ENCODE data around the gene CEP19. TPM values are rescaled to one million over a fixed set of nuclear protein-coding genes. Genes with fewer than 3 reads are reported as not detected.
A peak's percentile ranks its signal among the peaks of the same experiment; 100 is the strongest.
"Not testable (repeated sequence)": the region's sequence is repeated elsewhere in the genome, so short reads cannot be mapped to it uniquely, and the experiment has no call there.

CEP19 gene
- total and polyA plus RNA-seq, 5 donors, result 1.3 to 2.4 (median 1.6) TPM

- H3K27ac ChIP-seq (ENCODE audit: low read length), result peak within 1 kb of the TSS; percentile 82
- H3K9me3 ChIP-seq (ENCODE audit: control insufficient read depth, low read length), result no peaks in the 10 kb centered on the region
- WGBS, result under 1% methylated on average over 86 of the region's 86 CpGs
- intact Hi-C loops (cut with DNase I), result no loop called here
- H3K4me1 ChIP-seq (ENCODE audit: control insufficient read depth, insufficient read depth, low read length), result no peaks in the 10 kb centered on the region
- DNase-seq (peak; percentile 93 to 97 (median 97)), ATAC-seq (peak; percentile 98 to 99)
- H3K27me3 ChIP-seq (ENCODE audit: control insufficient read depth, insufficient read depth), result no peaks in the 10 kb centered on the region
- peak within 1 kb of the TSS; percentile 87 for H3K4me3 ChIP-seq (ENCODE audit: low read length)
Measured at GRCh38 chr3:196739671-196740480, 27.8 kb upstream of the CEP19 start, which contains the start of gene PAK2. Gene PAK2, plus strand, starts transcription at chr3:196739857. Its CDS starts 42,790 bp downstream, at chr3:196782647.

- Histone ChIP-seq H3K27ac (ENCODE audit: low read length) (no peak overlapping the region), H3K27me3 (ENCODE audit: control insufficient read depth, insufficient read depth) (no peaks in the 10 kb centered on the region), H3K4me1 (ENCODE audit: control insufficient read depth, insufficient read depth, low read length) (no peaks in the 10 kb centered on the region), H3K9me3 (ENCODE audit: control insufficient read depth, low read length) (no peaks in the 10 kb centered on the region), H3K4me3 (ENCODE audit: low read length) (no peak overlapping the region)
- intact Hi-C loops (cut with DNase I), result no loop called here
- no peak for DNase-seq
- ATAC-seq, result no peak
- WGBS, result 90% methylated on average over 6 of the region's 6 CpGs
Measured at GRCh38 chr3:196737655-196738054, 25.6 kb upstream of the CEP19 start.

- ATAC-seq (no peak), DNase-seq (no peak)
- no peak overlapping the region for H3K27ac ChIP-seq (ENCODE audit: low read length)
- H3K4me1 ChIP-seq (ENCODE audit: control insufficient read depth, insufficient read depth, low read length), result no peaks in the 10 kb centered on the region
- no peak overlapping the region for H3K4me3 ChIP-seq (ENCODE audit: low read length)
- 97% methylated on average over 4 of the region's 4 CpGs for whole genome bisulfite sequencing
- intact Hi-C loops (cut with DNase I), result no loop called here
- H3K27me3 ChIP-seq (ENCODE audit: control insufficient read depth, insufficient read depth), result no peaks in the 10 kb centered on the region
- no peaks in the 10 kb centered on the region for H3K9me3 ChIP-seq (ENCODE audit: control insufficient read depth, low read length)
Measured at GRCh38 chr3:196736670-196737374, 24.8 kb upstream of the CEP19 start.

GRCh38 chr3:196735751-196736150, 23.7 kb upstream of the CEP19 start:
- Histone ChIP-seq H3K27ac (ENCODE audit: low read length) (no peak overlapping the region), H3K9me3 (ENCODE audit: control insufficient read depth, low read length) (no peaks in the 10 kb centered on the region), H3K27me3 (ENCODE audit: control insufficient read depth, insufficient read depth) (no peaks in the 10 kb centered on the region), H3K4me1 (ENCODE audit: control insufficient read depth, insufficient read depth, low read length) (no peaks in the 10 kb centered on the region), H3K4me3 (ENCODE audit: low read length) (no peak overlapping the region)
- no peak for ATAC-seq
- WGBS, result 86% methylated on average over 3 of the region's 3 CpGs
- intact Hi-C loops (cut with DNase I), result no loop called here
- no peak for DNase-seq

GRCh38 chr3:196726788-196727675, 15.0 kb upstream of the CEP19 start:
- intact Hi-C loops (cut with DNase I), result no loop called here
- 84% methylated on average over 7 of the region's 7 CpGs for whole genome bisulfite sequencing

GRCh38 chr3:196721097-196721496, 9.0 kb upstream of the CEP19 start:
- H3K4me1 ChIP-seq (ENCODE audit: control insufficient read depth, insufficient read depth, low read length), result no peaks in the 10 kb centered on the region
- ATAC-seq (no peak), DNase-seq (no peak)
- H3K9me3 ChIP-seq (ENCODE audit: control insufficient read depth, low read length), result no peaks in the 10 kb centered on the region
- WGBS, result over 99% methylated on average over 2 of the region's 2 CpGs
- intact Hi-C loops (cut with DNase I), result no loop called here
- no peak overlapping the region for H3K4me3 ChIP-seq (ENCODE audit: low read length)
- no peaks in the 10 kb centered on the region for H3K27me3 ChIP-seq (ENCODE audit: control insufficient read depth, insufficient read depth)
- no peak overlapping the region for H3K27ac ChIP-seq (ENCODE audit: low read length)

More at GRCh38 chr3:196726788-196727675, 15.0 kb upstream of the CEP19 start:
- DNase-seq (no peak), ATAC-seq (no peak)
- no peaks in the 10 kb centered on the region for H3K9me3 ChIP-seq (ENCODE audit: control insufficient read depth, low read length)
- no peaks in the 10 kb centered on the region for H3K4me1 ChIP-seq (ENCODE audit: control insufficient read depth, insufficient read depth, low read length)
- H3K27ac ChIP-seq (ENCODE audit: low read length), result no peak overlapping the region
- no peak overlapping the region for H3K4me3 ChIP-seq (ENCODE audit: low read length)
- H3K27me3 ChIP-seq (ENCODE audit: control insufficient read depth, insufficient read depth), result no peaks in the 10 kb centered on the region

- intact Hi-C loops (cut with DNase I); H3K27me3 ChIP-seq (ENCODE audit: control insufficient read depth, insufficient read depth); H3K4me3 ChIP-seq (ENCODE audit: low read length); H3K27ac ChIP-seq (ENCODE audit: low read length); ATAC-seq; H3K9me3 ChIP-seq (ENCODE audit: control insufficient read depth, low read length); H3K4me1 ChIP-seq (ENCODE audit: control insufficient read depth, insufficient read depth, low read length); DNase-seq: not testable (repeated sequence)
- WGBS, result 95% methylated on average over 3 of the region's 3 CpGs
Measured at GRCh38 chr3:196717162-196717561, 5.1 kb upstream of the CEP19 start.

- no peaks in the 10 kb centered on the region for H3K27me3 ChIP-seq (ENCODE audit: control insufficient read depth, insufficient read depth)
- intact Hi-C loops (cut with DNase I), result no loop called here
- H3K9me3 ChIP-seq (ENCODE audit: control insufficient read depth, low read length), result no peaks in the 10 kb centered on the region
- ATAC-seq, result peak; percentile 87 to 91
- H3K4me1 ChIP-seq (ENCODE audit: control insufficient read depth, insufficient read depth, low read length), result peaks cover 4% of the 10 kb centered on the region
- H3K4me3 ChIP-seq (ENCODE audit: low read length), result peak overlapping the region; percentile 89
- H3K27ac ChIP-seq (ENCODE audit: low read length), result peak overlapping the region; percentile 92
- WGBS, result 5% methylated on average over 64 of the region's 64 CpGs
- DNase-seq, result peak; percentile 72 to 90 (median 89)
Measured at GRCh38 chr3:196712514-196713413, 714 bp upstream of the CEP19 start.

GRCh38 chr3:196708467-196708866, 3.6 kb downstream of the CEP19 start:
- intact Hi-C loops (cut with DNase I), result no loop called here
- no peak for ATAC-seq
- peaks cover 4% of the 10 kb centered on the region for H3K4me1 ChIP-seq (ENCODE audit: control insufficient read depth, insufficient read depth, low read length)
- no peaks in the 10 kb centered on the region for H3K27me3 ChIP-seq (ENCODE audit: control insufficient read depth, insufficient read depth)
- DNase-seq, result no peak
- H3K27ac ChIP-seq (ENCODE audit: low read length), result no peak overlapping the region
- 70% methylated on average over 7 of the region's 7 CpGs for WGBS
- no peak overlapping the region for H3K4me3 ChIP-seq (ENCODE audit: low read length)
- H3K9me3 ChIP-seq (ENCODE audit: control insufficient read depth, low read length), result no peaks in the 10 kb centered on the region

- H3K9me3 ChIP-seq (ENCODE audit: control insufficient read depth, low read length), result no peaks in the 10 kb centered on the region
- H3K4me3 ChIP-seq (ENCODE audit: low read length), result no peak overlapping the region
- no peak for ATAC-seq
- H3K27me3 ChIP-seq (ENCODE audit: control insufficient read depth, insufficient read depth), result no peaks in the 10 kb centered on the region
- no peak for DNase-seq
- WGBS, result 90% methylated on average over 8 of the region's 8 CpGs
- intact Hi-C loops (cut with DNase I), result no loop called here
- peaks cover 4% of the 10 kb centered on the region for H3K4me1 ChIP-seq (ENCODE audit: control insufficient read depth, insufficient read depth, low read length)
- H3K27ac ChIP-seq (ENCODE audit: low read length), result no peak overlapping the region
Measured at GRCh38 chr3:196707566-196707965, 4.5 kb downstream of the CEP19 start.
